Endothelial cell (in vitro differentiated cells): ENCODE data around the gene TRMT13. TPM values are rescaled to one million over a fixed set of nuclear protein-coding genes. Genes with fewer than 3 reads are reported as not detected.

Source experiments
- DNase-seq: peaks from one replicate; pipeline ENCODE4 v3.0.0; 2021; ENCODE audit warnings: low spot score
- H3K27ac Mint-ChIP-seq: one replicate; pipeline ENCODE4 v1.8.0; 2021; ENCODE audit warnings: mixed read lengths, inconsistent platforms; ENCODE audit not compliant: unreplicated experiment
- H3K27me3 Mint-ChIP-seq: one replicate; pipeline ENCODE4 v1.8.0; 2021; ENCODE audit warnings: mild to moderate bottlenecking, moderate library complexity, mixed read lengths, inconsistent platforms; ENCODE audit not compliant: unreplicated experiment
- H3K36me3 Mint-ChIP-seq: one replicate; pipeline ENCODE4 v1.8.0; 2021; ENCODE audit warnings: mild to moderate bottlenecking, low read depth, mixed read lengths, inconsistent platforms; ENCODE audit not compliant: unreplicated experiment
- H3K4me1 Mint-ChIP-seq: one replicate; pipeline ENCODE4 v1.8.0; 2021; ENCODE audit warnings: mild to moderate bottlenecking, mixed read lengths, inconsistent platforms; ENCODE audit not compliant: unreplicated experiment
- H3K4me3 Mint-ChIP-seq: one replicate; pipeline ENCODE4 v1.8.0; 2021; ENCODE audit warnings: mild to moderate bottlenecking, mixed read lengths, inconsistent platforms; ENCODE audit not compliant: unreplicated experiment
- H3K9me3 Mint-ChIP-seq: one replicate; pipeline ENCODE4 v1.8.0; 2021; ENCODE audit warnings: mixed read lengths, inconsistent platforms; ENCODE audit not compliant: unreplicated experiment
- CTCF ChIP-seq: fragments of 200-600 bp; sonication (generic); IDR thresholded peaks from one replicate; pipeline ENCODE4 v1.5.0; 2021; ENCODE audit warnings: antibody characterized with exemption; ENCODE audit not compliant: unreplicated experiment
- total RNA-seq: library from RNA; stranded (reverse); fragmentation: NEBNext Ultra II Directional; extraction: Animal tissue kit (Norgen Biotek cat#: 25700); gene quantifications from one replicate; pipeline ENCODE4 v1.2.1, GENCODE V29; 2021; ENCODE audit not compliant: unreplicated experiment

Gene TRMT13
- total RNA-seq, 1 donor from 2014 or later = 10.5 TPM

GRCh38 chr1:100137602-100138001 is 4.6 kb downstream of the TRMT13 start:
- no peak for TF ChIP-seq CTCF
- Mint-ChIP-seq H3K27me3 (peaks cover 3% of the 10 kb centered on the region), H3K36me3 (peaks cover 6% of the 10 kb centered on the region), H3K4me1 (peaks cover 6% of the 10 kb centered on the region), H3K27ac (no peak overlapping the region), H3K4me3 (no peak overlapping the region), H3K9me3 (no peaks in the 10 kb centered on the region)
- no peak for DNase-seq

DNA sequence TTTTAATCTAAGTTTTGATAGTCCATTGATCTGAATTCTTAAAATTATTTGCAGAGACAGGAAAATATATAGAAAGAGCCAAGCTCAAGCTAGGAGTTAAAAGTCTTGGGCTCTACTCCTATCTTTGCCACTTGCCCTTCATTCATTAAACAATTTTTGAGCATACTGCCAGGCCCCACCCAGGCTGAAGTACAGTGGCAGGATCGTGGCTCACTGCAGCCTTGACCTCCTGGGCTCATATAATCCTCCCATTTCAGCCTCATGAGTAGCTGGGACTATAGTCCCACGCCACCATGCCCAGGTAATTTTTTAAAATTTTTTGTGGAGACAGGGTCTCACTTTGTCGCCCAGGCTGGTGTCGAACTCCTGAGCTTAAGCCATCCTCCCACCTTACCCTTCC is 8.2 kb downstream of the TRMT13 start:
- H3K36me3 Mint-ChIP-seq = peaks cover 18% of the 10 kb centered on the region

DNA sequence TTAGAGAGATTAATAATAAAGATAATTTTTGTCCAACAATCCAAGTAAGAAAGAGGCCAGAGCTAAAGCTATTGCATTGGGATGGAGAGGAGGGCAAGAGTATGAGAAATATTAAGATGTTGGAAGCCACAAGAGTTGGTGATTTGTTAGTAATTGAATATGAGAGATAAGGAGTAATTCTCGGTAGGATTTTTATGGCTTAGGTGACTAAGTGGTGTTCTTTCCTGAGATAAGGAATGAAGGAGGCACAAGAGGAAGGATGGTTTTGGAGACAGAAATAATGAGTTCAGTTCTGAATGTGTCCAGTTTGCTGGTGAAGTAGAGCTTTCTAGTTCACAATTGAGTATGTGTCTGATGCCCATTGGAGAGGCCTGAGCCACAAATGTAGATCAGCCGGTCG is 9.4 kb downstream of the TRMT13 start:
- DNase-seq = no peak
- H3K36me3 Mint-ChIP-seq = peaks cover 18% of the 10 kb centered on the region
- no peak for TF ChIP-seq CTCF
- peaks cover 1% of the 10 kb centered on the region for H3K27me3 Mint-ChIP-seq
- H3K27ac Mint-ChIP-seq = no peak overlapping the region
- H3K4me3 Mint-ChIP-seq = no peak overlapping the region
- peaks cover 8% of the 10 kb centered on the region for H3K4me1 Mint-ChIP-seq
- H3K9me3 Mint-ChIP-seq = no peaks in the 10 kb centered on the region

More for the DNA sequence above, 8.2 kb downstream of the TRMT13 start:
- DNase-seq = no peak
- Mint-ChIP-seq H3K4me3 (no peak overlapping the region), H3K4me1 (peaks cover 5% of the 10 kb centered on the region), H3K27me3 (no peaks in the 10 kb centered on the region), H3K27ac (no peak overlapping the region), H3K9me3 (no peaks in the 10 kb centered on the region)
- no peak for TF ChIP-seq CTCF

- no peak for DNase-seq
- peaks cover 10% of the 10 kb centered on the region for H3K4me1 Mint-ChIP-seq
- peaks cover 2% of the 10 kb centered on the region for H3K27me3 Mint-ChIP-seq
- H3K4me3 Mint-ChIP-seq = peak overlapping the region; percentile 58
- no peaks in the 10 kb centered on the region for H3K9me3 Mint-ChIP-seq
- no peak overlapping the region for H3K27ac Mint-ChIP-seq
- H3K36me3 Mint-ChIP-seq = peaks cover 23% of the 10 kb centered on the region
- no peak for TF ChIP-seq CTCF
These were observed 12.2 kb downstream of the TRMT13 start for GRCh38 chr1:100145116-100145515.

GRCh38 chr1:100146958-100147357 is 14.0 kb downstream of the TRMT13 start:
- no peak for TF ChIP-seq CTCF
- H3K4me1 Mint-ChIP-seq = peaks cover 10% of the 10 kb centered on the region
- H3K36me3 Mint-ChIP-seq = peaks cover 21% of the 10 kb centered on the region
- H3K27ac Mint-ChIP-seq = no peak overlapping the region
- H3K4me3 Mint-ChIP-seq = no peak overlapping the region
- H3K9me3 Mint-ChIP-seq = no peaks in the 10 kb centered on the region
- no peak for DNase-seq
- H3K27me3 Mint-ChIP-seq = peaks cover 2% of the 10 kb centered on the region
